ENCODE results near the gene POU6F2. TPM values are rescaled to one million over a fixed set of nuclear protein-coding genes. Genes with fewer than 3 reads are reported as not detected.

The POU6F2 gene
- total and polyA plus RNA-seq, 2 of the 4 experiments (the other 2 are of a cell fraction) = not detected

DNA sequence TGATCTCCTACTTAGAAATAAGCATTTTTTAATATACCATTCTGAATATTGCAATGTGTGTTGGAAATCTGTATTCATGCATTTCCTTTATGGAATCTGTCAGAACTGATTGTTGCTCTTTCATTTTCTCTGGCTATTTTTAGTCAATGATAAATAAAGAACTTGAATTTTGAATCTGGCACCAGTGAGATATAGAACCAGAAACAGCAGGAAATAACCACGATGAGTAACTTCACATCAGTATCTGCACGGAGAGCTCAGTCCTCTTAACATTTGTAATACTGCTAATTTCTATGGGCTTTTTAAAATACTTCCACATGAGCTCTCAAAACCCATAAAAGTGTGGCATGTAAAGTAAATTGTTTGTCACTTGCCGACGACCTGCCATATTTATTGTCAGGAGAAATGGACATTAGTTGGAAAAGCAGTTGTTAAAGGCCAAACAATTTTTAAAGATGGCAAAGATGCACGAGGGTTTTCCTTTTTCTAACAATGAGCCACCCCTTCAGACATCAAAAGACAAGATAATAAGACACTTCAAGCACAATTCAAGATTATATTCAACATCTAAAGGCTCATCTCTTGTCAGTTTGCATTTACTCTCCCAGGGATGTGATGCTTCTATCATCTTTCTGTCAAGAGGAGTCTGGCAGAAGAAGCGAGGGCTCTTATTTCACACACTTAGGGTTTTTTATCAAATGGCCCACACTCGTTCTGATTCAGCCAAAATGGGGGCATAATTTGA lies 118.3 kb downstream of the POU6F2 start:
- no peaks in the 10 kb centered on the region for H3K9me1 ChIP-seq (ENCODE audit: insufficient read depth, low read length)
- no peaks in the 10 kb centered on the region for H3K4me1 ChIP-seq (ENCODE audit: control insufficient read depth, insufficient read depth, low read length)
- in situ Hi-C loops (cut with MboI; ENCODE audit: low sequenced_read_pairs) (no loop called here), intact Hi-C loops (cut with micrococcal nuclease) (no loop called here), dilution Hi-C loops (cut with HindIII; ENCODE audit: low sequenced_read_pairs, unreplicated experiment) (no loop called here)
- no peak overlapping the region for H4K5ac ChIP-seq (ENCODE audit: low read depth, low read length)
- no peak overlapping the region for H3K4me3 ChIP-seq (ENCODE audit: insufficient read depth, low read depth, low read length)
- no peak overlapping the region for H3K23ac ChIP-seq (ENCODE audit: low read depth, low read length)
- H3K4ac ChIP-seq (ENCODE audit: low read depth, low read length) = no peak overlapping the region
- no peak overlapping the region for H2BK20ac ChIP-seq (ENCODE audit: low read depth, low read length)
- H3K36me3 ChIP-seq (ENCODE audit: control insufficient read depth, insufficient read depth, low read length) = no peaks in the 10 kb centered on the region
- no peak overlapping the region for H2BK120ac ChIP-seq (ENCODE audit: low read depth, low read length)
- H2AK5ac ChIP-seq (ENCODE audit: low read depth, low read length) = no peak overlapping the region
- H3K9me3 ChIP-seq (ENCODE audit: control insufficient read depth, insufficient read depth, low read length) = no peaks in the 10 kb centered on the region
- H4K20me1 ChIP-seq (ENCODE audit: insufficient read depth, low read length) = no peaks in the 10 kb centered on the region
- ATAC-seq (ENCODE audit: low read depth) = no peak
- H3K79me1 ChIP-seq (ENCODE audit: low read depth in 1 of 2, low read length in 2 of 2) = no peaks in the 10 kb centered on the region
- DNase-seq = no peak
- no peaks in the 10 kb centered on the region for H3K27me3 ChIP-seq (ENCODE audit: control insufficient read depth, insufficient read depth, low read length)
- no TSS peak for BruUV-seq (replicated peaks)
- no peak overlapping the region for H4K91ac ChIP-seq (ENCODE audit: insufficient read depth, low read depth, low read length)
- no peak overlapping the region for H2BK5ac ChIP-seq (ENCODE audit: low read depth, low read length, poor library complexity, severe bottlenecking)
- no peak overlapping the region for H3K9ac ChIP-seq (ENCODE audit: low read depth, low read length)
- H2AFZ ChIP-seq (replicated peaks; ENCODE audit: low read length, poor library complexity) = no peak overlapping the region
- no peak overlapping the region for H3K56ac ChIP-seq (ENCODE audit: extremely low read depth, insufficient read depth, low read length)
- CTCF ChIA-PET = interaction anchor here (1.2 kb wide), 2 partner anchors 8 to 14 kb away, joined by 3 read pairs; no protein-coding TSS in a partner anchor
- H3K14ac ChIP-seq (replicated peaks; ENCODE audit: low read depth, low read length) = no peak overlapping the region
- no peak for TF ChIP-seq RFX5 (IDR thresholded peaks at IDR 0.05; ENCODE audit: low read depth, low read length)
- 0% methylated on average over 1 of the region's 7 CpGs; no CpG with 5 or more reads in 1 of the 2 experiments for WGBS, 2 experiments (ENCODE audit: extremely low coverage in 2 of 2, insufficient read length in 1 of 2)
- H3K4me2 ChIP-seq (ENCODE audit: low read depth, low read length) = no peak overlapping the region
- no peak overlapping the region for H2AK9ac ChIP-seq (replicated peaks; ENCODE audit: low read depth, low read length, poor library complexity)
- H2BK15ac ChIP-seq (ENCODE audit: low read depth, low read length) = no peak overlapping the region
- no peak overlapping the region for H4K8ac ChIP-seq (ENCODE audit: low read depth in 2 of 2, low read length in 2 of 2)
- POLR2A ChIA-PET (ENCODE audit: unreplicated experiment) = no interaction called here
- no peak overlapping the region for H3K18ac ChIP-seq (ENCODE audit: low read depth, low read length)
- H3K27ac ChIP-seq (ENCODE audit: insufficient read depth, low read length) = no peak overlapping the region

Data from IMR-90 (cell line).